ENCODE measurements around the gene SLC23A3.

The SLC23A3 gene

DNA sequence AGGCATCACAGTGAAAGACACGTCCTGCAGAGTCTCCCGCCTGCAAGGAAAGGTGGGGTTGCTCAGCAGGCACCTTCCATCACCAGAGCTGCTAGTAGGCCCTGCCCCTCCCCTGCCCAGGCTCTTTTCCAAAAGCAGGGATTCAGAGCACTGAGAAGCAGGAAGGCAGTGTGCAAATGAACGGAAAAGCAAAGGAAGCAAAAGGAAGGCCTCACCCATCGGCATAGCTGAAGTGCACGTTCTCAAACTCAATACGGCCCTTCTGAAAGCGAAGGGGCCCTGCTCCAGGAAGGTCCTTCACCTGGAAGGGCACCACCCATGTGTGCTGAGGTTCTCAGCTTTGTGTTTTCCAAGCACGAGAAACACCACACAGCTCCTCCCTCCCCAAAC, 43.2 kb upstream of the SLC23A3 start:
- no peaks in the 10 kb centered on the region for H3K27me3 ChIP-seq (ENCODE audit: insufficient read depth, poor library complexity, severe bottlenecking)
- no peak overlapping the region for H3K4me3 ChIP-seq (ENCODE audit: severe bottlenecking)
- no peak for TF ChIP-seq CTCF (IDR thresholded peaks at IDR 0.05; ENCODE audit: poor library complexity, severe bottlenecking)
- peaks cover 4% of the 10 kb centered on the region for H3K4me1 ChIP-seq (ENCODE audit: insufficient read depth, poor library complexity, severe bottlenecking)
- peaks cover 51% of the 10 kb centered on the region for H3K36me3 ChIP-seq (ENCODE audit: low read depth)
- DNase-seq (ENCODE audit: low spot score) (no peak), ATAC-seq (ENCODE audit: low read depth) (no peak)
- no peak overlapping the region for H3K27ac ChIP-seq (ENCODE audit: poor library complexity, severe bottlenecking)
- no peaks in the 10 kb centered on the region for H3K9me3 ChIP-seq (ENCODE audit: severe bottlenecking)

DNA sequence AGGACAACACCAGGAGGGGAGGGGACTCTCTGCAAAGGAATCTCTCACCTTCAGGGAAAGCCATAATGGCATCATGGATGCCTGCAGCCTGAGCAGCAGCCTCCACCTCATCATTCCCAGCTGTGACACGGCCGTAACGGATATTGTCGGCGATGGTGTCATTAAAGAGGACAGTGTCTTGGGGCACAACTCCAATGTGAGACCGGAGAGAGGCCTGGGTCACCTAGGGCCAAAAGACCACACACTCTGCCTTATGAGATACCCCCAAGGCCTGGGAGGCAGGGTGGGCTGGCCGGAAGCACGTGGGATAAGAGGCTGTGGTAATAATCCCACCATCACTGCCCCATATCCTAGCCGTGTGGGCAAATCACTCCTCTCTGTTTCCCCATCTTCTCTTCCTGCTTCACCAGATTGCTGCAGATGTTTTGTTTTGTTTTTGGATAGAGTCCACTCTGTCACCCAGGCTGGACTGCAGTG, 41.1 kb upstream of the SLC23A3 start:
- ATAC-seq (ENCODE audit: low read depth) (no peak), DNase-seq (ENCODE audit: low spot score) (no peak)
- Histone ChIP-seq H3K4me3 (ENCODE audit: severe bottlenecking) (no peak overlapping the region), H3K4me1 (ENCODE audit: insufficient read depth, poor library complexity, severe bottlenecking) (peaks cover 7% of the 10 kb centered on the region), H3K27me3 (ENCODE audit: insufficient read depth, poor library complexity, severe bottlenecking) (no peaks in the 10 kb centered on the region), H3K9me3 (ENCODE audit: severe bottlenecking) (no peaks in the 10 kb centered on the region), H3K27ac (ENCODE audit: poor library complexity, severe bottlenecking) (no peak overlapping the region), H3K36me3 (ENCODE audit: low read depth) (peaks cover 46% of the 10 kb centered on the region)
- TF ChIP-seq CTCF (IDR thresholded peaks at IDR 0.05; ENCODE audit: poor library complexity, severe bottlenecking) = no peak

- peaks cover 42% of the 10 kb centered on the region for H3K36me3 ChIP-seq (ENCODE audit: low read depth)
- H3K4me1 ChIP-seq (ENCODE audit: insufficient read depth, poor library complexity, severe bottlenecking) = peaks cover 7% of the 10 kb centered on the region
- no peak for TF ChIP-seq CTCF (IDR thresholded peaks at IDR 0.05; ENCODE audit: poor library complexity, severe bottlenecking)
Measured at GRCh38 chr2:219210196-219210885, 40.5 kb upstream of the SLC23A3 start.

DNA sequence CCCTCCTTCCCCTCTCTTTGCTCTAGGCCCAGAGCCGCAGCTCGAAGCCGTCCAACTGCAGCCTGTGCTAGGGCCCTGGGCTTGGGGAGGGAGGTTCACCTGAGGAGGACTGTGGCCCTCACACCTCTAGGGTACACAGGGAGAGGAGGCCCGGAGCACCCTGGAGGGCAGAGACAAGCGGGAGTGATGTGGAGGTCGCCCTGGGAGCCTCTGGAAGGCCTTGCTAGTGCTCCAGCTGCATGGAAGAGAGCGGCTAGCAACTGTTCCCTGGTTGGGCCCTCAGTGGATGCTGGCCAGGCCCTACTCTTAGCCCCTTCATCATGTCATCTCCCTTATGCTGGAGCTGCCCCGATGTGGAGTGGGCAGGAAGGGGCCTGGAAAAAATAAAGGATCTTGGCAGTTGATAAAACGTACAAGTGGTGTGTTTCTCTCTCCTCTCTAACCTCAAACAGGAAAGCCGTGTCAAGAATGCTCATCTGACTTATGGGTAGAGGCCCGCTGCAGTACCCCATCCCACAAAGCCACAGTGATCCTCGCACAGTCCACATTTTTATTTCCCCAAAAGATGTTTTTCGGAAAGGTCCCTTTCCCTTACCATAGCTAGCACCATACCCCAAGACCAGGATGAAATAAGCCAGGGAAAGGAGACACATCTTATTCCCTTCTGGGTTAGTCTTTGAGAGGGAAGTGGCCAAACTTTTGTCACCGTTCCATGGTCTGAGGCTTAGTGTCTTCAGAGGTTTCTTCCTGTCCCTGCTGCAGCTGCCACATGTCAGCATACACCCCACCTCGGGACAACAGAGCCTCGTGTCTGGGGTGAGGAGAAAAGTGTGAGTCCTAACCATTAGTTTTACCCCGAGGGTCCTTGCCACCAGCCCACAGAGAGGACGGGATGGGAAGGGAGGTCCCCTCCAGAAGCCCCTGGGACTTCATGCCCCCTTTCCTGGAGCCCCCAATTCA, 39.7 kb upstream of the SLC23A3 start:
- Histone ChIP-seq H3K9me3 (ENCODE audit: severe bottlenecking) (no peaks in the 10 kb centered on the region), H3K4me3 (ENCODE audit: severe bottlenecking) (no peak overlapping the region), H3K36me3 (ENCODE audit: low read depth) (peaks cover 33% of the 10 kb centered on the region), H3K4me1 (ENCODE audit: insufficient read depth, poor library complexity, severe bottlenecking) (peaks cover 7% of the 10 kb centered on the region), H3K27ac (ENCODE audit: poor library complexity, severe bottlenecking) (no peak overlapping the region), H3K27me3 (ENCODE audit: insufficient read depth, poor library complexity, severe bottlenecking) (no peaks in the 10 kb centered on the region)
- no peak for ATAC-seq (ENCODE audit: low read depth)
- no peak for TF ChIP-seq CTCF (IDR thresholded peaks at IDR 0.05; ENCODE audit: poor library complexity, severe bottlenecking)
- no peak for DNase-seq (ENCODE audit: low spot score)

More at GRCh38 chr2:219210196-219210885, 40.5 kb upstream of the SLC23A3 start:
- ATAC-seq (ENCODE audit: low read depth) (no peak), DNase-seq (ENCODE audit: low spot score) (no peak)
- H3K9me3 ChIP-seq (ENCODE audit: severe bottlenecking) = no peaks in the 10 kb centered on the region
- no peak overlapping the region for H3K4me3 ChIP-seq (ENCODE audit: severe bottlenecking)
- H3K27ac ChIP-seq (ENCODE audit: poor library complexity, severe bottlenecking) = no peak overlapping the region
- H3K27me3 ChIP-seq (ENCODE audit: insufficient read depth, poor library complexity, severe bottlenecking) = no peaks in the 10 kb centered on the region
